Ascending aorta (tissue), 2 donors: ENCODE results near the gene MME. TPM values are rescaled to one million over a fixed set of nuclear protein-coding genes. Genes with fewer than 3 reads are reported as not detected.
A peak's percentile ranks its signal among the peaks of the same experiment; 100 is the strongest.

Source experiments
- DNase-seq, 2 donors: peaks; one replicate each; pipeline ENCODE4 v3.0.0-alpha.2; 2019; ENCODE audit warnings: low spot score in 2 of 2
- H3K27ac ChIP-seq, 2 donors: fragments of 200-600 bp; sonication (generic); one replicate each; pipeline ENCODE4 v1.5.1; 2016 to 2017; ENCODE audit warnings: mild to moderate bottlenecking in 1 of 2
- H3K27me3 ChIP-seq: fragments of 200-600 bp; sonication (generic); one replicate; pipeline ENCODE4 v1.5.1; 2017
- H3K36me3 ChIP-seq, 2 donors: fragments of 200-600 bp; sonication (generic); one replicate each; pipeline ENCODE4 v1.5.1; 2016
- H3K4me1 ChIP-seq, 2 donors: fragments of 200-600 bp; sonication (generic); one replicate each; pipeline ENCODE4 v1.5.1; 2016 to 2017; ENCODE audit warnings: mild to moderate bottlenecking in 1 of 2
- H3K4me3 ChIP-seq, 2 donors: fragments of 200-600 bp; sonication (generic); one replicate each; pipeline ENCODE4 v1.5.1; 2016 to 2017; ENCODE audit warnings: mild to moderate bottlenecking in 1 of 2
- H3K9me3 ChIP-seq, 2 donors: fragments of 200-600 bp; sonication (generic); one replicate each; pipeline ENCODE4 v1.5.1; 2016
- CTCF ChIP-seq, 3 experiments: fragments of 200-600 bp in 2 of 3; fragments of 450-650 bp in 1 of 3; sonication (generic) in 2 of 3; IDR thresholded peaks; one replicate each; pipeline ENCODE4 v1.5.1; 2016 to 2019; ENCODE audit warnings: antibody characterized with exemption in 3 of 3, mild to moderate bottlenecking in 1 of 3, moderate library complexity in 1 of 3
- intact Hi-C: fragments of 100-400 bp; cut with DNase I; formaldehyde crosslinking; loops from one replicate; pipeline ENCODE4 v1.15.1; 2023
- total RNA-seq: library from RNA; depleted of rRNA; stranded (reverse); fragments of >200 nt; gene quantifications from one replicate; pipeline ENCODE4 v1.1.0, GENCODE V29; 2016

The MME gene
- 1.5 TPM for total RNA-seq

- peaks cover 0 to 8% of the 10 kb centered on the region in 2 donors for H3K9me3 ChIP-seq
- no peaks in the 10 kb centered on the region for H3K27me3 ChIP-seq
- H3K4me3 ChIP-seq = peak within 1 kb of the TSS; percentile 62 to 69
- no peak within 1 kb of the TSS for H3K27ac ChIP-seq
- intact Hi-C loops = no loop called here
- peaks cover 0 to 13% of the 10 kb centered on the region in 2 donors for H3K4me1 ChIP-seq
- TF ChIP-seq CTCF (IDR thresholded peaks at IDR 0.05) = no peak
- no peaks in the 10 kb centered on the region for H3K36me3 ChIP-seq
- DNase-seq = peak in 1 of 2 donors; percentile 61
Observed at GRCh38 chr3:155079746-155080487, at the start of gene MME. Gene MME, plus strand, starts transcription at chr3:155080319. Its CDS starts 3,849 bp downstream, at chr3:155084168.

- no peak for DNase-seq
- no peak for TF ChIP-seq CTCF (IDR thresholded peaks at IDR 0.05)
- intact Hi-C loops = no loop called here
- no peaks in the 10 kb centered on the region for H3K4me1 ChIP-seq
- no peaks in the 10 kb centered on the region for H3K36me3 ChIP-seq
- no peaks in the 10 kb centered on the region for H3K27me3 ChIP-seq
- H3K9me3 ChIP-seq = peaks cover 0 to 15% of the 10 kb centered on the region in 2 donors
- H3K27ac ChIP-seq = no peak overlapping the region
- no peak overlapping the region for H3K4me3 ChIP-seq
Observed at GRCh38 chr3:155031186-155031585, 48.9 kb upstream of the MME start.

GRCh38 chr3:155032918-155033317 is 47.2 kb upstream of the MME start:
- Histone ChIP-seq H3K27me3 (no peaks in the 10 kb centered on the region), H3K27ac (no peak overlapping the region), H3K9me3 (peaks cover 0 to 15% of the 10 kb centered on the region in 2 donors), H3K4me3 (no peak overlapping the region), H3K4me1 (no peaks in the 10 kb centered on the region), H3K36me3 (no peaks in the 10 kb centered on the region)
- intact Hi-C loops = no loop called here
- TF ChIP-seq CTCF (IDR thresholded peaks at IDR 0.05) = no peak
- DNase-seq = no peak

GRCh38 chr3:155034786-155035185 is 45.3 kb upstream of the MME start:
- Histone ChIP-seq H3K36me3 (no peaks in the 10 kb centered on the region), H3K27ac (no peak overlapping the region), H3K9me3 (peaks cover 0 to under 1% of the 10 kb centered on the region in 2 donors), H3K27me3 (no peaks in the 10 kb centered on the region), H3K4me1 (no peaks in the 10 kb centered on the region), H3K4me3 (no peak overlapping the region)
- DNase-seq = no peak
- no peak for TF ChIP-seq CTCF (IDR thresholded peaks at IDR 0.05)
- intact Hi-C loops = no loop called here

DNA sequence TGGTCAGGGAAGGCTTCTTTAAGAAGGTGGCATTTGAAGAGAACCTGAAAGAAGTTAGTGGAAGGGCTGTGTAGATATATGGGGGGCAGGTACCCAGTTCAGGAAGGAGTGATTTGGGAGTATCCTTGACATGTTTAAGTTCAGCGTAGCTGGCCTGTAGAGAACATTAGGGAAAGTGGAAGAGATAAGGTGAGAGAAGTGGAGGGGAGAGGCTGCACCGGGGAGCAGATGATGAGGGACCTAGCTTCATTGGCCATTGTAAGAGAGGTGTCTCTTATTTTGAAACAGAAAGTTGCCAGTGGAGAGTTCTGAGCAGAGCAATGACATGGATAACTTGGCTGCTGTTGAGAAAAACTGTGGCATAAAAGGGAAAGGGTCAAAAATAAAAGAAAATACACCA is 44.6 kb upstream of the MME start:
- no peak overlapping the region for H3K27ac ChIP-seq
- intact Hi-C loops = no loop called here
- H3K4me1 ChIP-seq = no peaks in the 10 kb centered on the region

More for the DNA sequence above, 44.6 kb upstream of the MME start:
- H3K36me3 ChIP-seq = no peaks in the 10 kb centered on the region
- H3K9me3 ChIP-seq = no peaks in the 10 kb centered on the region
- TF ChIP-seq CTCF (IDR thresholded peaks at IDR 0.05) = no peak
- H3K4me3 ChIP-seq = no peak overlapping the region
- no peaks in the 10 kb centered on the region for H3K27me3 ChIP-seq
- DNase-seq = no peak
